Cortex of kidney (tissue), 1 donor: ENCODE results near the gene FOXC1.

Experiments
- DNase-seq: peaks from one replicate; lab custom pipeline; 2025; lab: John Stamatoyannopoulos, UW

The FOXC1 gene

GRCh38 chr6:1584996-1585668, 24.6 kb upstream of the FOXC1 start:
- no peak for DNase-seq

DNA sequence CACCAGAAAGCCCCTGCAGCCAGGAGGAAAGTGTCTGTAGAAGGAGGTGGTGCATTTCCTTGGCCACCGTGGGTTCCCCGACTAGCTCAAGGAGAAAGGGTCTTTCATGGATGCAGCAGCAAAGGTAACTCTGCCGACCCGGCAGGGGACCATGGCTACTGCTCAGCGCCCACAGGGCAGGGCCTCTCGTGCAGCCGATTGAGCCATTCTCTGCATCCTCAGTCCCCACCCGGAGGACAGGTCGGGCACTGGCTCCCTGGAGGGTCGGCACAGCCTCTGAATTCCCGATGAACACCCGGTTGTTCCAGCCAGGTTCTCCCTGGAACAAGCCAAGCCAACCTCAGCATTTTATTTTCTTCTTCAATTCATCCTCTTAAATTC, 24.1 kb upstream of the FOXC1 start:
- DNase-seq = no peak

DNA sequence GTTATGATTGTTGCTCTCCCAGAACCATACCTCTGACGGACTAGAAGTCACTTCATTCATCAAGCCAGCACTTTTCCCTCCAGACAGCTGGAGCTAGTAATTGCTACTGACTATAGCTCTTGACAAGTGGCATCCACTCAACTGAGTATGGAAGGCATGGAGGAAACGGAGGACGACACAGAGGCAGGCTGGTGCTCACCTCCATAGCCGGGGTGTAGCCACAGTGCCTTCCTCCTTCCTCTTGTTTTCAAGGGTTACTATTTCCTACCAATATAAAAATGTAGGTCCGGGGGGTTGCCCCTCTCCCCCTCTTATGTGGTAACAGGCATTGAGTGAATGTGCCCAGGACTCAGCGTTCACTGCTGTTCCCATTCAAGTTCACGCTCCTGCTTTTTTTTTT, 23.5 kb upstream of the FOXC1 start:
- no peak for DNase-seq

GRCh38 chr6:1586861-1587450, 22.8 kb upstream of the FOXC1 start:
- no peak for DNase-seq

DNA sequence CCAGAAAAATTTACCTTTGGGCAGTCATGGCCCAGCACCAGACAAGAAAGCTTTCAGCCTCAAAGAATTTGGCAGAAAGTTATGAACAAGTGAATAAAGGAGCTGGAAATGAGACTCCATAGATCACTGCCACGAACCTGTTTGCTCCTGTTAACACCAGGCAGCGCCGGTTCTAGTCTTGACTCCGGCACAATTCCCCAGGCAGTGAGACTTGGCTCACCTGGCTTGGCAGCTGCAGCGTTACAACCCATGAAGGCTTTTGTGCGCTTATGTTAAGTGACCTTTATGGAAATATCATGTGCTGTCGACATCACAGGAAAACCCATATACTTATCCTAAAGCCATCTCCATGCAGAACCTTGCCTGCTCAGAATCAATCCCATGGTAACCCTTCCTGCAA, 22.2 kb upstream of the FOXC1 start:
- no peak for DNase-seq

- DNase-seq = no peak
These were observed 21.7 kb upstream of the FOXC1 start for GRCh38 chr6:1587977-1588376.

- no peak for DNase-seq
These were observed 20.5 kb upstream of the FOXC1 start for GRCh38 chr6:1589208-1589607.

DNA sequence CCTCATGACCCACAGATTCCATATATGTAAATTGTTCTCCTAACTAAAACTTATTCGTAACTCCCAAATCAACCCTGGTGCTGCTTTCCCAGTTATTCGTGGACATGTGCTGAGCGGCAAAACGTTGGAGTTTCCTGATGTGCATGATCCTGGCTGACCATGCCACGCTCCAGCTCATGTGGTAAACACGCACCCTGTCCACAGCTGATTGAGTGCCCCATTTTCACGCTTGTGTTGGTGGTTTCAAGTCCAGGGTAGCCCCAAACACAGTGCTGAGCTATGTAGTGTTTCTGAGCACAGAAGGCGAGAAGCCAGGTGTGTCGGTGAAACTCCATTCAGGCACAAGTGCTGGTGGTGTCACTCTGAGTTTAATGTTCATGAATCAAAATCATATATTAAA, 19.1 kb upstream of the FOXC1 start:
- DNase-seq = no peak

DNA sequence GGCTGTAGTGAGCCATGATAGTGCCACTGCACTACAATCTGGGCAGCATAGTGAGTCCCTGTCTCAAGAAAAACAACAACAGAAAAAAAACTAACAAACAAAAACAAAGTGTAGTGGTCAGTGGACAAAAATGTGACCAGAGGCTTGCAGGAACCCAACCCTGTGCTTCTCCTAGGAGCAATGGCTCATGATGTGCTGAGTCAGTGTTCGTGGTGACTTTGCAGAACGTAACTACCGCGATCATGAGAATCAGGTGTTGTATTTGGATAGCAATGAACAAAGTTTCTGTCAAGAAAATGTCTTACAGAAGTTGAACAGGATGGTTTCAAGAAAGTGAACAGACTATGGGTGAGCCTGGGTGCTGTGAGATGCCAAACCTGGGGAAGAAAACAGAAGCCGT, 18.5 kb upstream of the FOXC1 start:
- no peak for DNase-seq

- no peak for DNase-seq
These were observed 17.8 kb upstream of the FOXC1 start for GRCh38 chr6:1591926-1592325.

GRCh38 chr6:1592852-1593251, 16.9 kb upstream of the FOXC1 start:
- DNase-seq = no peak

- DNase-seq = no peak
These were observed 16.3 kb upstream of the FOXC1 start for GRCh38 chr6:1593286-1593957.

GRCh38 chr6:1593958-1594314, 15.8 kb upstream of the FOXC1 start:
- DNase-seq = no peak

DNA sequence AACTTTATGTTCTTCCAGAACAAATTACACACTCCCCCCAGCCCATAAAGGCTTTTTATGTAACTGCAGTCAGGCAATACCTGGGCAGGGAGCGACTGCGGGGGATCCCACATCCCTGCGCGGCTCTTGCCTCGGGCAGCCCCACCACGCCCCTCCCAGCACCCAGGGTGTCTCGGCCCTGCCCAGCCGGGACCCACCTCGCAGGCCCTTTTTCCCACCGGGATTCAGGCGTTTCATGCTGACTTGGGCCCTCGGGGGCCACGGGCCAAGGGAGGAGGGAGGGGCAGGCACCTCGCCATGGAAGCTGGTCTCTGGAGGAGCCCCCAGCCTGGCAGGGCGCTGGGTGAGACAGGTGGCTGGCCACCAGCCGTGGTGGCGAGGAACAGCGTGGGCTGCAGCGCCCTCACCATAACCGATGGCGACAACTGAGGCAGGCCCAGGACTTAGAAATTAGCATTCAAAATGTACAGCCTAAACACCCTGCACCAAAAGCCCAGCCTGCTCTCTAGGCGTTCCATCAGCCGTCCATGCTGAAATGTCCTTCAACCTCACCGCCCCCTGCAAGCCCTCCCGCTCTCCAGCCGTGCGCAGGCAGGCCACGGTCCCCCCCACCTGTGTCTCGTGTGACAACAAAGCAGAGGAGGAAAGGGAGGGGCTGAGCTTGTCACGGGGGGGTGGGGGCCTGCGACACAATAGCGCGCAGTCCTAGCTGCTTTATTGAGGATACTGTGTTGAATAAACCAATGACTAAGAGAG, 15.1 kb upstream of the FOXC1 start:
- no peak for DNase-seq

DNA sequence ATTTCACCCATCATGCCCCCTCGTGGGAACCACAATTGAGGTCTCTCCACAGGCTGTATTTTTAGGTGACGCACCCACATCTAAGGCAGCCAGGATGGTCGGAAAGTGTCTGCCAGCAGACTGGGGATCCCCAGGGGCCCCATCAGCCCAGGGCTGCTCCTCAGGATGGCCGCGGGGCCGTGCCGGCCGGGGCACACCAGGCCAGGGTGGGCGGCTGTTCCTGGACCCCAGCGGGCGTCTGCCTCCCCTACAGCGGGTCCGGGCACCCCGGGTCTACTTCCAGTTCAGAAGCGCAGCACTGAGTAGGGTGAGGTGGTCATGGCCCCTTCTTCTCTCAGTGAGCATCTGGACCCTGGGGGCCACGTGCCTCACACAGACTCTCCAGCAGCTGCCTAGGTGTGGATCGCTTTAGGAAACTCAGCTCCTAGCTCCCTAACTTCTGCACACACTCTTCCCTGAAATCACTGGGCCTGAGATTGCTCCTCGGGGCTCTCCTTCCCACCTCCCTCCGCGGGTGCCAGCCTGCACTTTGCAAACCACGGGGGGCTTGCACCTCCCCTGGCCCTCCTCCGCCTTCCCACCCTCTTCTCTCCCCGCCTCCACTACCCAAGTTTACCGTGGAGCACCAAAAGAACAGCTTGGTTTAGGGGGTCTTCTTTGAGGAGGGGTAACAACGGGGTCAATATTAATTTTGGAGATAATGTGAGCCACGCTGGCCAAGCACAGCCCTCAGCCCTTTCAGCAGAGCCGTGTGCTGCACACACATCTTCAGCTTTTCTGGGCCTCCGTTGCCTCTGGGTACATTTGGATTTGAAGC, 14.2 kb upstream of the FOXC1 start:
- no peak for DNase-seq

DNA sequence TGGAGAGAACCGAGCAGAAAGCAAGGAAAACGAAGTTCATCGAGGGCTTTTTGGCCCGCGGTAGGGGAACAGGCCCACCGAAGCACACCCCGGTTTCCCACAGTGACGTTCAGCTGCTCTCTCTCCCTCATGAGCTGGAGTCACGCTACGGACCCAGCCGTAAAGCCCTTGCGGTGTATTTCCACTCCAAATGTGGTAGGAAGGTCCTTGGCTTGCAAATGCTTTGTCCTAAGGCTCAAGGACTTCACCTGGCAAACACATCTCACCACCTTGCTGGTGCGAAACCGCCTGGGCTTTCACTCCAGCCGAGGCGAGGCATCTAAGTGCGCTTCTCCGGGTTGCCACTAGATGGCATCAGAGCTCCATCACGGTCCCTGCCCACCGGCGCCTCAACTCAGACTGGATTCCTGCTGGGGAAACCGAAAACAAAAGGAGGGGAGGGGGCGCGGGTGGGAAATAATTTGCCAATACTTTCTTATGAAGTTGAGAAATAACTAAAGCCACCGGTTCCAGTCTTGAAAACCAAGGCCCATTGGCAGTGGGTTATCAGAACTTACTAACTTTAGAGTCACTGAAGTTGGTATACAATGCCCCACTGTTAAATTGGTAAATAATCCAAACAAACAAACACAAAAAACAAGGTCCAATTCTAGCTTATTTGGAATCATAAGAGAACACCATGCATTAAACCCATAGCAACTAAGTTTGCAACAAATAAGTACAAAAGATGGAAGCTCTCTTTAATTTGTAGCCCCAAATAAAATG, 13.4 kb upstream of the FOXC1 start:
- DNase-seq = no peak

DNA sequence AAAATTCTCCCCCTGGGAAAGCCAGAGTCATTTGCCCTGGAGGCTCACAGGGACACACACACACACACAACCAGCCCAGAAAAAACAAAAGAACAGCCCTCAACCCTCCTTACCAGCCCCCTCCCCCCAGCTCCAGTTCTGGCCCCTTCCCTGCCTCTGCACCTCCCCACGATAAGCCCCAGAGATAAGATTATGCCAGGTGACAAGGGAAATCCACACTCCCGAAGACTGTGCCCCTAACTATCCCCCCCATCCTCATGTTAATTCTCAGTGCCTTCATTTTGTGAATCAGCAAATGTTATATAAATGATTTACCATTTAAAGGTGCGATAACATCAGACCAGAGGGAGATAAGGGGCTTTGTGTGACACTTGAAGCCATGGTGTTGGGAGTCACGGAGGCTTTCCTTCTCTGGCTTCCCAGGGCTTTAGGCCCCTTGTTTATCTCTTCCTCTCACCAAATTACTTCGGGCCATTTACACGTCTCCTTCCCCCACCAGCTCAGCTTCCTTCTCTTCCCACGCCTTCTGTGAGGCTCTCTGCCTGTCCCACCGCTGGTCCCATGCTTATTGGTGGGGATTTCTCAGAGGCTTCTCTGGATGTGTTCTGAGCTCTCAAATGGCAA, 12.5 kb upstream of the FOXC1 start:
- DNase-seq = no peak

GRCh38 chr6:1597924-1598323, 11.8 kb upstream of the FOXC1 start:
- no peak for DNase-seq

- no peak for DNase-seq
These were observed 11.3 kb upstream of the FOXC1 start for GRCh38 chr6:1598433-1598832.

DNA sequence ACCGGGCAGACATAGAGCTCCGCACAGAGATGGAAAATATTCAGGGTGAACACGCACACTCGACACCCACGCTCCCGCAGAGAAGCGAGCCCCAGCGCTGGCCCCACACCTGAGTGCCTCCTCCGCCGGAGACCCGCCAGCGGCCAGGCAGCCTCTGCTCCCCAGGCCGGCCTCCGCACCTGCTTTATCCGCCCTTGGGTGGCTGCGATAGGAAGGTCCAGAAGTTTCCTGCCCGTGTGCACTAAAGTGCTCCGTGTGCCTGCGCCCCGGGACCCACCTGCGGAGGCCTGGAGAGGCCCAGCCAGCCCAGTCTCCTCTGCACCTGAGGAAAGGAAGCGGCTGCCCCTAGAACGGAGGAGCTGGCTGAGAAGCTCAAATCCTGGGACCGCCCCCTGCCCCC, 10.8 kb upstream of the FOXC1 start:
- DNase-seq = no peak

DNA sequence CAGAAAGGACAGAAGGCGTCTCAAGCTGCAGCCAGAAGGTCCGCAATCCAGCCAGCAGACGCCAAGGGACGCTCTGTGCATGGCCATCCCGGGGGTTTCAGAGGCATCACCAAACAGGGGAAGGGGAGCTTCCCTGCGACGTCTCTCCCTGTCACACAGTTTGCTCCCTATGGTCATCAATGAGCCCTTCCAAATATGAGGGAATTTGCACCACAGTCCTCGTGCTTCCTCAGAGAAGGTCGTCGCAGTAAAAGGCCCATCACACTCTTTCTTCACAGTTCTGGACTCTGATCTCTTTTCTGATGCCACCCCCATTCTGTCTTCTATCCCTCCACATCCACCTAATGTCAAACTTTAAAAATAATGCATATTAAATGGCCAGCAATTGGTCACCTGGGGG, 10.2 kb upstream of the FOXC1 start:
- no peak for DNase-seq
